ENCODE results near the gene IMPG2.

The IMPG2 gene

DNA sequence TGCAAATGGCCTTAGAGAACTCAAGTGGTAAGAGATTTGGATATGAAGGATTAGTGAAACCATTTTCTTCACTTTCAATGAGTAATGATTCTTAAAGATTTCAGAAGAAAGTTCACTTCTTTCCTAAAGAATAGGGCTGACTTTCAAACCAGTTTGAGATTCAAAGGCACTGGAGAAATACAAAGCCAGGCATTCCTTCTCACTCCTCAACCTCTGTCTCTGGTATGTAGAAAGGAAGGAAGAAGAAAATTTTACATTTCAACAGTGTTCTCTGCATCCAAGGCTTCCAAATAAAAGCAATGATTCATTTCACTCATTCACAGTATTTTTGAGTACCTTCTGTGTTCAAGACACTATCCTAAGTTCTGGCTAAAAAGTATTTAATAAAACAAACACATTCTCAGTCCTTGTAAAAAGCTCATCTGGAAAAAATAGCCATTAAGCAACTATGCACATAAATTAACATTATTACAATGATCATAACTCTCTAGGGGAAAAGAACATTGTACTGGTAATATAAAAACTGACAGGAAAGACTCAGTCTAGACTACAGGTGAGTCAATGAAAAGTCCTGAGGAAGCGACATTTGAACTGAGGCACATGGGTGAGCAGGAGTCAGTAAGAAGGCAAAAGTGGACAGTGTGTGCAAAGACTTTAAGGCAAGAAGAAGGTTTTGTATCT is 79.5 kb downstream of the IMPG2 start:
- peak; percentile 23 for DNase-seq (ENCODE audit: low read depth, low spot score)

DNA sequence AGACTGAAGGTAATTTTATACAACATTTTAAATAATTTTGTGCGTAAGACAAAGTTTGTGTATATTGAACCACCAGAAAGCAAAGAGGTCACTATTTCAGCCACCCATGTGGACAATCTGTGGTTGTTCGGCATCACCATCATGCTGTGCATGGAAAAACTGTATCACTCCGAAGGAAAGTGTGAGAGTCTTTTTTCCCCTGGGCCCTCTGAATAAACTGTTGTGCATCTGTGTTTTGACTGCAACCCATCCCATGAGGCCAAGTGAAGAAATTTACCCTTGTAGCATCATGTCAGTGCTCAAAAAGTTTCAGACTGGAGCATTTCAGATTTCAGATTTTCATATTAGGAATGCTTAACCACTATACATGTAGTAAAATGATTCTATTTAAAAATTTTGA is 85.3 kb downstream of the IMPG2 start:
- no peak for DNase-seq (ENCODE audit: low read depth, low spot score)

DNA sequence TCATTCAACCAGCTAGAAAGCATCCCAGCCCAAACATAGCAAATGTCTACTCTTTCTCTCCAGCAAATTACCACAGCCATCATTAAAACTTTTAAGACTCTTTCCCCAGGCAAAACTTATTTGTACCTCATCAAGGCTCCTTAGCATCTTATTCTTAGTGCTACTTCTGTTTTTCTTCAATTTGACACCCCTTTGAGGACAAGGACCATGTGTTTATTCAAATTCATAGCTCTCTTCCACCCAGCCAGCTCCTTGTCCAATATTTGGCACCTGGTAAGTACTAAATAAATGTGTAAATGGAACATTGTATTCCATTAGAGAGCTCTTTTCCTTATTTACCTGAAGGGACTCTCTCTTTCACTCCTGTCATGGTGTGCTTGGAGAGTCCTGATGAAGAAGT is 89.8 kb downstream of the IMPG2 start:
- no peak for DNase-seq (ENCODE audit: low read depth, low spot score)

- no peak for DNase-seq (ENCODE audit: low read depth, low spot score)
Observed at GRCh38 chr3:101229681-101230080, 90.7 kb downstream of the IMPG2 start.

GRCh38 chr3:101228441-101228840 is 91.9 kb downstream of the IMPG2 start:
- DNase-seq (ENCODE audit: low read depth, low spot score) = no peak

DNA sequence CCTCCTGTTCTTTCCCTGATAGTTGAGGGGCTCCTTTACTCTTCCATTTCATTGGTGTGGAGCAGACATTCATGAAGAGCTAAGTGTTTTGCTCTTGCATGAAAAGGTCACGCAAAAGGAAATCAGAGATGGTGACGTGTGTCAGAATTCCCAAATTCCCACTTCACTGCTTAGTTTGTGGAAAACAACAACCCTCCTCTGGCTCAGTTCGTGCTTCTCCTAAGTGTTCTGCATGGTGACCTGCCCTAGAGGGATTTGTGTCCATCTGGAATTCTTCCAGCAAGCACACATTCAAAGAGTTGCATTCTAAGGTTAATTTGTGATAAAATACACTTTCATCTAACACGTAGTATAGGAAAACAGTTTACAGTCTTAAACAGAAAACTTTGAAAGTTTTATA is 95.6 kb downstream of the IMPG2 start:
- no peak for DNase-seq (ENCODE audit: low read depth, low spot score)

- DNase-seq (ENCODE audit: low read depth, low spot score) = no peak
Observed at GRCh38 chr3:101223016-101223415, 97.4 kb downstream of the IMPG2 start.

DNA sequence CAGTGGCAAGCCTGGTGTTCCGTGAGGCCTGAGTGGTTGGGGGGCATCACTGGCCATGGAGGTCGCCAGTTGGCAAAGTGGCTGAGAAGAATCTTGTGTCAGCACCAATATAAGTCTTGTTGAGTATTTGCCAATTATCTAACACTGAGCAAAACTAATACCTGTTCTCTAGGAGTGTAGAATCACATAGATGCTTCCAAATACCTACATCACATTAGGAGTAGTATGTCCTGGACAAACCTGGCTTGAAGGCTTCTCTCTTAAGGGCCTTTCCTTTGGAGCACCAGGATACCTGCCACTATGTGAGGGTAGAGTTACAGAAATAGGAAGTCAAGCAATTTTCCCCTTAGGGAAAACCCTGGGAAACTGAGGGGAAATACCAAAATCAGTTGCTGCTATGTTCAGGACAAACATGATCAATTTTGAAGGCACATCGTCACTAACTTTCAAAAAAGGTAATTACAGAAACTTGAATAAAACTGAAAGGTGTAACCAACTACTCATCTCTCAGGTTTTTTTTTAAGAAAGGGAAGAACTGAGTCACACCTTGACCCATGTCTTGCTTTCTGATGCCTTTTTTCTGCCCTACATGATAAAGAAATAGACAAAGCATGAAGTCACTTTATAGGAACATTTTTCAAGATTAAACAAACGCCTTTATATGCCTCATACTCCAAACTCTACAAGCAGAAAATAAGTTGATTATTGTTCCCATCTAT is 100.4 kb downstream of the IMPG2 start:
- no peak for DNase-seq (ENCODE audit: low read depth, low spot score)

GRCh38 chr3:101217472-101218245 is 102.7 kb downstream of the IMPG2 start:
- DNase-seq (ENCODE audit: low read depth, low spot score) = no peak

- no peak for DNase-seq (ENCODE audit: low read depth, low spot score)
Observed at GRCh38 chr3:101216710-101217465, 103.5 kb downstream of the IMPG2 start.

- no peak for DNase-seq (ENCODE audit: low read depth, low spot score)
Observed at GRCh38 chr3:101212730-101213129, 107.6 kb downstream of the IMPG2 start.

- no peak for DNase-seq (ENCODE audit: low read depth, low spot score)
Observed at GRCh38 chr3:101204246-101204645, 116.1 kb downstream of the IMPG2 start.

GRCh38 chr3:101203411-101203810 is 117.0 kb downstream of the IMPG2 start:
- no peak for DNase-seq (ENCODE audit: low read depth, low spot score)

GRCh38 chr3:101202640-101203039 is 117.7 kb downstream of the IMPG2 start:
- DNase-seq (ENCODE audit: low read depth, low spot score) = no peak

DNA sequence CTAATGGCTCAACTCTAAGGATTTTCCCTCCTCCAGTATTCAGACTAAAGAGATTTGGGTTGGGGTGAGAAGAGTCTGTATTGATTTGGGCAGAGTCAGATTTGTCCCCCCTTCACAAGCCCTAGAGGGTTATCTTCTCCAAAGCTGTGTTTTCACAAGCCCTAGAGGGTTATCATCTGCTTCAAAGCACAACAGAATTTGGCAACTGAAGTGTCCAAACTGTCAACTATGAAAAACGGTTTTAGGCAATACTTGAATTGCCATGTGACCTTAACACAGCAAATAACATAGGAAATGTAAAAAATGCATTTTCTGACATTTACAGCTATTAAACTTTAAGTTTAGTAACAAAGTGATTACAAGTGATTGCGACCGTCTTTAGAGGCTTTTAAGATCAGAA is 119.9 kb downstream of the IMPG2 start:
- DNase-seq (ENCODE audit: low read depth, low spot score) = no peak

- DNase-seq (ENCODE audit: low read depth, low spot score) = no peak
Observed at GRCh38 chr3:101195951-101196713, 124.2 kb downstream of the IMPG2 start.

- DNase-seq (ENCODE audit: low read depth, low spot score) = no peak
Observed at GRCh38 chr3:101194392-101194791, 126.0 kb downstream of the IMPG2 start.

DNA sequence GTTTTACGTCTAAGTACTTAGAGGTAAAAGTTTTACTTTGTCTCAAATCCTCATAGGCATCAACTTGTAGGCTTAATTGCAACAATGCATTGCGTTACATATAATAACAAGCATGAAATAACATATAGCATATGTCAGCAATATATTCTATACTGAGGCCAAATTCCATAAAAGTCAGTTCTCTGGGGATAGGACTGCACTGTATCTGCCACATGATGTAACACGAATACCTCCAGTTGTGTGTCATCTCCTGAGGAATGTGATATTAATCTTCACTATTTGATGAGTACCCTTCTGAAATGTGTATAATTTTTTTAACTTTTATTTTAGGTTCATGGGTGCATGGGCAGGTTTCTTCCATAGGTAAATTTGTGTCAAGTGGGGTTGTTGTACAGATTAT is 126.4 kb downstream of the IMPG2 start:
- no peak for DNase-seq (ENCODE audit: low read depth, low spot score)

DNA sequence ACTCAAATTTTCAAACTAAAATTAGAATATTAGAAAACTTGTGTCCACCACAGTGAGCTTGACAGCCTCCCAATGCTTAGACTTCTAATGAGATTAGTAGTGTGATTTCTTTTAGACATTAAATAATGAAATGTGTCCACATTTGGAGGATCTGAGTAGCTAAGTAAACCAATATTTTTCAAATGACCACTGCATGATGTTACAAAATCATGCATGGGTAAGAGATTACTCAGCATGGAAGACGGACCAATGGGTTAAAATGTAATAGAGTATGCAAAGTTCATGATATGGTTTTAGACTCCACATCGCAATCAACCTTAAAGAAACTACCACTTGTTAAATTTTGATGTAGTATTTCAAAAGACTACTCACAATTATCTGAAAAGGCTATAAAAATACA is 130.6 kb downstream of the IMPG2 start:
- DNase-seq (ENCODE audit: low read depth, low spot score) = no peak

GRCh38 chr3:101189176-101189575 is 131.2 kb downstream of the IMPG2 start:
- no peak for DNase-seq (ENCODE audit: low read depth, low spot score)

DNA sequence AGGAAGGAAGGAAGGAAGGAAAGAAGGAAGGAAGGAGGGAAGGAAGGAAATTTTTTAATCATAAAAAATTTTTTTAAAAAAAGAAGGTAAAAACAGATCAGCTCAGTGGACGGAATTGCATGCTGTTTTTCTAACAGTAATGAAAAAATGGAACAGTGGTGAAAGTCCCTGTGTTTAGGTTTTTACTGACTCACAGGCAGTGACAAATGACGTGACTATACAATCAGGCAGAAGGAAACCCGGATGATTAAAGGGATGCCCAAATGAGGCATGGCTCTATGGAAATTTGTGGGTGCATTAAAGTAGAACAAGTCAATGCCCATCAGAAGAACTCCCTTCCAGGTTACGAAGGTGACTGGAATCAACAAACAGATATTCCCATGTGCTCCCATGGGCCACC is 135.0 kb downstream of the IMPG2 start:
- DNase-seq (ENCODE audit: low read depth, low spot score) = no peak
